Gastrocnemius medialis (tissue), 4 donors: Measurements from ENCODE around the gene KIF5A. TPM values are rescaled to one million over a fixed set of nuclear protein-coding genes. Genes with fewer than 3 reads are reported as not detected.

Experiments
- ATAC-seq, 2 donors: fragments of 150-250 bp; one replicate each; pipeline ENCODE4 v1.9.1; 2016
- DNase-seq, 2 donors: peaks; one replicate each; pipeline ENCODE4 v3.0.0-alpha.2; 2019
- H3K27ac ChIP-seq, 4 donors: fragments of 200-600 bp; sonication (generic); 1 replicate in 1 of 4; 2 replicates in 3 of 4; pipeline ENCODE4 v1.5.1; 2016 to 2018; ENCODE audit warnings: mild to moderate bottlenecking in 2 of 4, moderate library complexity in 1 of 4
- H3K27me3 ChIP-seq, 3 donors: fragments of 200-600 bp; sonication (generic) in 2 of 3; 1 replicate in 1 of 3; 2 replicates in 2 of 3; pipeline versions ENCODE4 v1.5.1 to v1.6.0; 2016 to 2019; ENCODE audit warnings: mild to moderate bottlenecking in 1 of 3, moderate library complexity in 1 of 3
- H3K36me3 ChIP-seq, 2 donors: fragments of 200-600 bp; sonication (generic) in 1 of 2; one replicate each; pipeline ENCODE4 v1.5.1; 2017 to 2018
- H3K4me1 ChIP-seq, 2 donors: fragments of 200-600 bp; sonication (generic) in 1 of 2; one replicate each; pipeline ENCODE4 v1.5.1; 2016 to 2017; ENCODE audit warnings: mild to moderate bottlenecking in 2 of 2
- H3K4me3 ChIP-seq, 4 donors: fragments of 200-600 bp; sonication (generic) in 3 of 4; 1 replicate in 1 of 4; 2 replicates in 3 of 4; pipeline ENCODE4 v1.5.1; 2016 to 2019; ENCODE audit warnings: mild to moderate bottlenecking in 2 of 4
- H3K9me3 ChIP-seq, 3 donors: fragments of 200-600 bp; sonication (generic) in 2 of 3; 1 replicate in 1 of 3; 2 replicates in 2 of 3; pipeline ENCODE4 v1.5.1; 2016 to 2019
- CTCF ChIP-seq, 5 experiments: fragments of 450-650 bp in 3 of 5; fragments of 200-600 bp in 2 of 5; sonication (generic) in 2 of 5; IDR thresholded peaks in 4 of 5; conservative IDR thresholded peaks in 1 of 5; 1 replicate in 4 of 5; 2 replicates in 1 of 5; pipeline ENCODE4 v1.5.1; 2016 to 2019; ENCODE audit warnings: antibody characterized with exemption in 5 of 5, mild to moderate bottlenecking in 3 of 5, moderate library complexity in 3 of 5
- POLR2A ChIP-seq, 2 donors: fragments of 450-650 bp; IDR thresholded peaks; one replicate each; pipeline ENCODE4 v1.6.1; 2017; ENCODE audit warnings: antibody characterized with exemption in 2 of 2, mild to moderate bottlenecking in 2 of 2, moderate library complexity in 2 of 2
- in situ Hi-C, 4 donors: fragments of 200-750 bp; cut with MboI; loops; one replicate each; pipeline versions ENCODE4 v1.15.0 to v1.8.0; 2017; ENCODE audit warnings: low sequenced_read_pairs in 4 of 4
- intact Hi-C: fragments of 100-400 bp; cut with DNase I; formaldehyde crosslinking; loops from one replicate; pipeline ENCODE4 v1.15.1; 2023; ENCODE audit warnings: low total_unique reads
- total RNA-seq, 4 donors: library from RNA; depleted of rRNA; stranded (reverse); fragments of >200 nt; gene quantifications; one replicate each; pipeline versions ENCODE4 v1.1.0 to v1.2.3, GENCODE V29; 2016

The KIF5A gene
- total RNA-seq, 4 donors from 2014 or later, result 0.09 to 0.36 TPM; not detected in 2

GRCh38 chr12:57552306-57552651, 2.4 kb downstream of the KIF5A start:
- H3K27ac ChIP-seq, result no peak overlapping the region
- peaks cover 21 to 33% (median 21%) of the 10 kb centered on the region in 3 donors for H3K27me3 ChIP-seq
- no peak for DNase-seq
- H3K36me3 ChIP-seq, result no peaks in the 10 kb centered on the region
- ATAC-seq, result no peak
- intact Hi-C loops (no loop called here), in situ Hi-C loops (no loop called here)
- H3K4me1 ChIP-seq, result peaks cover 3% of the 10 kb centered on the region in 2 donors
- TF ChIP-seq POLR2A (IDR thresholded peaks at IDR 0.05), result no peak
- TF ChIP-seq CTCF (IDR thresholded peaks at IDR 0.05 in 4 of 5, conservative IDR thresholded peaks at IDR 0.05 in 1 of 5), result no peak
- H3K9me3 ChIP-seq, result no peaks in the 10 kb centered on the region
- H3K4me3 ChIP-seq, result no peak overlapping the region

GRCh38 chr12:57552835-57553313, 3.0 kb downstream of the KIF5A start:
- DNase-seq, result no peak
- no peaks in the 10 kb centered on the region for H3K36me3 ChIP-seq
- no peaks in the 10 kb centered on the region for H3K9me3 ChIP-seq
- H3K4me1 ChIP-seq, result peaks cover 0 to 3% of the 10 kb centered on the region in 2 donors
- intact Hi-C loops, result no loop called here
- H3K27ac ChIP-seq, result no peak overlapping the region
- no peak for ATAC-seq
- no peak for TF ChIP-seq POLR2A (IDR thresholded peaks at IDR 0.05)
- TF ChIP-seq CTCF (IDR thresholded peaks at IDR 0.05 in 4 of 5, conservative IDR thresholded peaks at IDR 0.05 in 1 of 5), result no peak
- H3K27me3 ChIP-seq, result peaks cover 21 to 33% (median 21%) of the 10 kb centered on the region in 3 donors
- in situ Hi-C loops, result no loop called here
- H3K4me3 ChIP-seq, result no peak overlapping the region

GRCh38 chr12:57553343-57554202, 3.7 kb downstream of the KIF5A start:
- Histone ChIP-seq H3K9me3 (no peaks in the 10 kb centered on the region), H3K4me1 (peaks cover 0 to 3% of the 10 kb centered on the region in 2 donors), H3K27ac (no peak overlapping the region), H3K36me3 (no peaks in the 10 kb centered on the region), H3K27me3 (peaks cover 17 to 29% (median 21%) of the 10 kb centered on the region in 3 donors), H3K4me3 (no peak overlapping the region)
- in situ Hi-C loops (no loop called here), intact Hi-C loops (no loop called here)
- DNase-seq, result no peak
- no peak for TF ChIP-seq POLR2A (IDR thresholded peaks at IDR 0.05)
- no peak for TF ChIP-seq CTCF (IDR thresholded peaks at IDR 0.05 in 4 of 5, conservative IDR thresholded peaks at IDR 0.05 in 1 of 5)
- no peak for ATAC-seq

GRCh38 chr12:57554453-57554852, 4.6 kb downstream of the KIF5A start:
- DNase-seq, result no peak
- no peak overlapping the region for H3K27ac ChIP-seq
- H3K9me3 ChIP-seq, result no peaks in the 10 kb centered on the region
- no peak overlapping the region for H3K4me3 ChIP-seq
- no peak for ATAC-seq
- peaks cover 0 to 3% of the 10 kb centered on the region in 2 donors for H3K4me1 ChIP-seq
- H3K27me3 ChIP-seq, result peaks cover 14 to 21% (median 15%) of the 10 kb centered on the region in 3 donors
- in situ Hi-C loops, result no loop called here
- TF ChIP-seq CTCF (IDR thresholded peaks at IDR 0.05 in 4 of 5, conservative IDR thresholded peaks at IDR 0.05 in 1 of 5) (no peak), POLR2A (IDR thresholded peaks at IDR 0.05) (no peak)
- intact Hi-C loops, result no loop called here
- H3K36me3 ChIP-seq, result no peaks in the 10 kb centered on the region
